HG02943 (cell line): ENCODE data around the gene CREBL2.
"Not testable (repeated sequence)": the region's sequence is repeated elsewhere in the genome, so short reads cannot be mapped to it uniquely, and the experiment has no call there.

ENCODE experiments used
- ATAC-seq: cut with Tn5 transposase; IDR thresholded peaks from one replicate; pipeline ENCODE4 v1.9.1; 2021; ENCODE audit warnings: mild to moderate bottlenecking, low read depth, moderate library complexity; ENCODE audit not compliant: unreplicated experiment

The CREBL2 gene

GRCh38 chr12:12595929-12596328, 15.7 kb upstream of the CREBL2 start:
- not testable (repeated sequence) for ATAC-seq

- ATAC-seq: not testable (repeated sequence)
Measured at GRCh38 chr12:12596598-12596997, 15.1 kb upstream of the CREBL2 start.

DNA sequence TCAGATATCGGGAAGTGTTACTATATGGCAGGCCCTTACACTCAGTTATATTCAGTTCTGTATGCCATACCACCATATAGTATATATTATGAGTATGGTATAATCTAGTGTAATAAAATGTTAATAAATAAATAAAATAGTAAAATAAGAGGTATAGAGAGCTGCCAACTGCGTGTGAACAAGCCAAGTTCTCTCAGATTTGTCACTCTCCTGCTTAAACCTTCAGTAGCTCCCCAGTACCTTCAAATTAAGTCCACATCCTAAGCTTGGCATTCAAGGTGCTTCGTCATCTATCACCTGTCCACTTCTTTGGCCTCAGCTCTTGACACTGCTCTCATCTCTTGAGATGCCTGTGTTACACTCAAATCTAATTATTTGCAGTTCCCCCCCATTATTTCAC, 12.8 kb upstream of the CREBL2 start:
- no peak for ATAC-seq

GRCh38 chr12:12599750-12600643, 11.7 kb upstream of the CREBL2 start:
- no peak for ATAC-seq

- no peak for ATAC-seq
Measured at GRCh38 chr12:12600659-12601058, 11.0 kb upstream of the CREBL2 start.

GRCh38 chr12:12604740-12605139, 6.9 kb upstream of the CREBL2 start:
- ATAC-seq: no peak

GRCh38 chr12:12606781-12607589, 4.7 kb upstream of the CREBL2 start:
- no peak for ATAC-seq

- ATAC-seq: no peak
Measured at GRCh38 chr12:12608557-12608957, 3.1 kb upstream of the CREBL2 start.

GRCh38 chr12:12609692-12610091, 2.0 kb upstream of the CREBL2 start:
- ATAC-seq: no peak

DNA sequence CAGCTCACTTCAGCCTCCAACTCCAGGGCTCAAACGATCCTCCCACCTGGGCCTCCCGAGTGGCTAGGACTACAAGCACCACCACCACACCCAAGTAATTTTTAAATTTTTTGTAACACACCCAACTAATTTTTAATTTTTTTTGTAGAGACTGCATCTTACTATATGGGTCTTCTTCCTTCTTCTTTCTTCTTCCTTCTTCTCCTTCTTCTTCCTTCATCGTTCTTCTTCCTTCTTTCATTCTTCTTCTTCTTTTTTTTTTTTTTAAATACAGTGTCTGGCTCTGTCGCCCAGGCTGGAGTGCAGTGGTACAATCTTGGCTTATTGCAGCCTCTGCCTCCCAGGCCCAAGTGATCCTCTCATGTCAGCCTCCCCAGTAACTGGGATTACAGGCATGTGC, 965 bp upstream of the CREBL2 start:
- no peak for ATAC-seq

DNA sequence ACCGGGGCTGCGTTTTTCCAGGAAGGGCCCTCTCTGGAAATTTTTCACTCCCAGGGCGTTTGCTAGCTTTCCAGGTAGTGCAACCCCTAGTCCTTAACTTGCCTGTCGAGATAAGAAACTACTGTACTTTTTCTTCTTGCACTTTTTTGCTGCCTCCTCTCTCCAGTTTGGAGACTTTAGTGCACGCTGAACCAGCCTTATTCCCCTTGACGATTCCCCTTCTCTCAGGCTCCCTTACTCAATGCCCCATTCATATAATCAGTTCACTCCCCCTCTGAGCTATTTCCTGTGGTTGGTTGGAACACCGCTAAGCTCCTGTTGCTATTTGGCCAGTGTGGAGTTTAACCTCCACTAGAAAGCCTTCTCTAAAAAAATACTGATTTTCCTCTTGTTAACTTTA, 682 bp downstream of the CREBL2 start:
- ATAC-seq: no peak

- ATAC-seq: no peak
Measured at GRCh38 chr12:12613344-12613743, 1.7 kb downstream of the CREBL2 start.

DNA sequence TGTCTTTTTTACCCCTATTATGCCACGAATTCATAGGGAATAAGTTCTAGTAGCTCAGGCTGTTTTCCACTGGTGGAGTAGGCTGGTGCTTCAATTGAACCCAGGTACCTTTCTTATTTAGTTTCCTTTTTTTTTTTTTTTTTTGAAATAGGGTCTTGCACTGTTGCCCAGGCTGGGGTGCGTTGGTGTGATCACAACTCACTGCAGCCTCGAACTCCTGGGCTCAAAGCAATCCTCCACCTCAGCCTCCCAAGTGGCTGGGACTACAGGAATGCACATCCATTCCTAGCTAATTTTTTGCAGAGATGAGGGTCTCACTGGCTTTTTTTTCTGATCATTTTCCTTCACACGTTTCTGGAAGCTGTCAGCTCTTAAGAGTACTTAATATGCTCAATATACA, 2.7 kb downstream of the CREBL2 start:
- no peak for ATAC-seq

- no peak for ATAC-seq
Measured at GRCh38 chr12:12616512-12617310, 5.0 kb downstream of the CREBL2 start.

DNA sequence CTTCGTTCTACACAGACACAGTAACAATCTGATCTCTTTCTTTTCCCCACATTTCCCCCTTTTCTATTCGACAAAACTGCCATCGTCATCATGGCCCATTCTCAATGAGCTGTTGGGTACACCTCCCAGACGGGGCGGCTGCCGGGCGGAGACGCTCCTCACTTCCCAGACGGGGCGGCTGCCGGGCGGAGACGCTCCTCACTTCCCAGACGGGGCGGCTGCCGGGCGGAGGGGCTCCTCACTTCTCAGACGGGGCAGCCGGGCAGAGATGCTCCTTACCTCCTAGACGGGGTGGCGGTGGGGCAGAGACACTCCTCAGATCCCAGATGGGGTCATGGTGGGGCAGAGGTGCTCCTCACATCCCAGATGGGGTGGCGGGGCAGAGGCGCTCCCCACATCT, 6.4 kb downstream of the CREBL2 start:
- ATAC-seq: not testable (repeated sequence)

GRCh38 chr12:12620730-12621315, 9.1 kb downstream of the CREBL2 start:
- no peak for ATAC-seq

- ATAC-seq: no peak
Measured at GRCh38 chr12:12622418-12622817, 10.7 kb downstream of the CREBL2 start.

DNA sequence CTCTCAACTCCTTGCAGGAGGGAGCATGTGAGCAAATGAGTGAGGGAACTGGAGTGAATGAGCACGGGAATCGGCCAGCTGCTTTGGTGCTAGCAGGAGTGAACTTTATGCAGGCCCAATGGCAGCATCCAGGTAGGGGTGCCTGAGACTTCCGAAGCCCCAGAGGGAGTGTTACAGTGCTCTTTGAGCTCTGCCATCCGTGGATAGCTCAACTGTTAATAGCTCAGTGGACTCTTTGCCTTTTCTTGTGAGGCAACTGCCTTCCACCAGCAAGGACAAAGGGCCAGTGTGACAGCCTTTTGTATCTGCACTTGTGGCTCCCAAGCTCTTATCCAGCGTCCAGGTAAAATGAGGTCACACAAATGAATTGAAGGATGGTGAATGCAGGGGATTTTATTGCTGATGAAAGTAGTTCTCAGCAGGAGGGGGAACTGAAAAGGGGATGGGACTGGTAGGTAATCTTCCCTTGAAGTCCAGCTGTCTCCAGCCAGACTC, 12.9 kb downstream of the CREBL2 start:
- ATAC-seq: no peak

- no peak for ATAC-seq
Measured at GRCh38 chr12:12626471-12626870, 14.8 kb downstream of the CREBL2 start.

DNA sequence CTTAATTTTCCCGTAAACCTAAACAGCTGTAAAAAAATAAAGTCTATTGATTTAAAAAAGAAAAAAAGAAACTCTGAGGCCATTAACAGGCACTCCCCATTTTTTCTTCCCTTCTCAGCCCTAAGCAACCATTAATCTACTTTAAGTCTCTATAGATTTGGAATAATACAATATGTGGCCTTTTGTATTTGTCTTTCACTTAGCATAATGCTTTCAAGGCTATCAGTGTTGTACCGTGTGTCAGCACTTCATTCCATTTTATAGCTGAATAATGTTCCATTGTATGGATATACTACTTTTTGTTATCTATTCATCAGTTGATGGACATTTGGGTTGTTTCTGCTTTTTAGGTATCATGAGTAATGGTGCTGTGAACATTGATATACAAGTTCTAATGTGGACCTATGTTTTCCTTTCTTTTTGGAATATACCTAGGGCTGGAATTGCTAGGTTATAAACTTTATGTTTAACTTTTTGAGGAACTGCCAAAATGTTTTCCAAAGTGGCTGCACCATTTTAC, 15.7 kb downstream of the CREBL2 start:
- no peak for ATAC-seq
